Gastroesophageal sphincter (tissue), 3 donors: ENCODE data around the gene AP1M2.

Experiments used
- CTCF ChIP-seq, 4 experiments: fragments of 200-600 bp in 2 of 4; fragments of 450-650 bp in 2 of 4; sonication (generic) in 1 of 4; IDR thresholded peaks; one replicate each; pipeline ENCODE4 v1.5.1; 2017 to 2019; ENCODE audit warnings: antibody characterized with exemption in 4 of 4, mild to moderate bottlenecking in 2 of 4, moderate library complexity in 2 of 4
- POLR2A ChIP-seq, 2 donors: fragments of 450-650 bp; IDR thresholded peaks; one replicate each; pipeline ENCODE4 v1.6.1; 2017; ENCODE audit warnings: antibody characterized with exemption in 2 of 2, mild to moderate bottlenecking in 2 of 2, moderate library complexity in 1 of 2

- TF ChIP-seq POLR2A (IDR thresholded peaks at IDR 0.05), result no peak
- no peak for TF ChIP-seq CTCF (IDR thresholded peaks at IDR 0.05)
These were observed 31.5 kb downstream of the AP1M2 start for GRCh38 chr19:10555610-10555973.
